ENCODE data around the gene RAB7B.

RAB7B gene

GRCh38 chr1:205994346-205994745, 8.8 kb downstream of the RAB7B start:
- no peak for DNase-seq (ENCODE audit: low read depth)

DNA sequence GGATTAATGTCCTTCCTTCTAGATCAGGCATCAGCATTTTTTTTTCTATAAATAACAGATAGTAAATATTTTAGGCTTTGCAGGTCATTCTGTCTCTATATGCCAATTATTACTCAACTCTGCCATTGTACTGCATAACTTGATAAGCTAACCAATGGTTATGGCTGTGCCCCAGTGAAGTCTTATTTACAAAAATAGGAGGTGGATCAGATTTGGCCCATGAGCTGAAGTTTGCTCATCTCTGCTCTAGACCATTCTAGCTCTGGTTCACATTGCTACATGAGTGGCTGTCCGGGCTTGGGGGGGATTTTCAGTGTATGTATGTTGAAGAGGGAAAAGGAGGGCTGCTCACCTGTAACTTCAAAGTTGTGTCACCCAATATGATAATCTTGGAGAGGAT, 10.1 kb downstream of the RAB7B start:
- DNase-seq (ENCODE audit: low read depth) = no peak

- no peak for DNase-seq (ENCODE audit: low read depth)
Measured at GRCh38 chr1:205992218-205992882, 10.8 kb downstream of the RAB7B start.

GRCh38 chr1:205991237-205991636, 12.0 kb downstream of the RAB7B start:
- DNase-seq (ENCODE audit: low read depth) = no peak

DNA sequence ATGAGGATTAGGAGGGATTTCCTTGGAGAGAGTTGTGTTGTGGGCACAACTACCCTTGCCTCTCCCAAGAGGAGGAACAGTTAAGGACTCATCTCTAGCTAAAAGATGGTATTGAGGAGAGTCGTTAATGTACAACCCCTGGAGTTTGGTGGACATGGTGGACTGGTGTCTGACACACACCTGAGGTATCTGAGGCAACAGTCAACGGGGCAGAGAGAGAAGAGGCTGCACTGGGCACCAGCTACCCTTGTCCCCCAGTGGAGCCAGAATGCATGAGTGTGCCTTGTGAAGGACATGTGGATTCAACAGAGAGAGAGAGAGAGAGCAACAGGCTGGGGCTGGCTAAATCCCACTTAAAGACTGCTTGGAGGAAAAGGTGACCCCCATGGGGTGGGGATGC, 13.0 kb downstream of the RAB7B start:
- no peak for DNase-seq (ENCODE audit: low read depth)

GRCh38 chr1:205989786-205990185, 13.4 kb downstream of the RAB7B start:
- no peak for DNase-seq (ENCODE audit: low read depth)

DNA sequence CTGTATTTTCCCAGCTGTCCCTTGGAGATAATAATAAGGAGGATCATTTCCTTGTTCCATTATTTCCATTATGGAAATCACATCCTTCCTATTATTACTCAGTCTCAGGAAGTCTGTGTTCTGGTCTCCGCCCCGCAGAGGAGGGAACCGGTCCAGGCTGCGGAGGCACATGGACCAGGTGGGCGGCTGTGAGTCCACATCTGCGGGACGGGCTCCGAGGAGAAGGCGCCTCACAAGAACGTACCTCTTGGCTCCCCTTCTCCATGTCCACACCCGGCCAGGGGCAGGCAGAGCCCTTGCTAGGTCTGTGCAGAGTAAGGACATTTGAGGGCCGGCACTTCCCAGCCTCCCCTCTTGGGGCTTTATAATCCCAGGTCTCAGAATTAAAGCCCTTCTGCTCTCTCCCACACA, 14.6 kb downstream of the RAB7B start:
- no peak for DNase-seq (ENCODE audit: low read depth)

DNA sequence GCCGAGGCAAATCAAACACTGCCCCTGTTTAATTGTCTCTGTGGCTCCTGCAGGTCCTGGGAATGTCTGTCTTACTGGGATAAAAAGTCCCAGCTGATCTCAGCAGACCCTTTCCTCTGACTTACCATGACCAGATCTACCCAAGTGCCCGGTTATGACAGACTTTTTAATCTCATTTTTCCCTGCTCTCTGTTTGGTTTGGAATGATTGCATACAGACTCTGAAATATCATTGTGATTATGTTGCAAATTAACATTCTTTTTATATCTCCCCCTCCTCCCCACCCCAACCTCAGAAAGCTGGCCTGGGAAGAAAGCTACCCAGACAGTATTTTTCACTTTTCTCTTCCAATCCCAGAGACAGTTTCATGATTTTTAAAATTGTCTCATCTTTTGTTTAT, 16.3 kb downstream of the RAB7B start:
- DNase-seq (ENCODE audit: low read depth) = no peak

DNA sequence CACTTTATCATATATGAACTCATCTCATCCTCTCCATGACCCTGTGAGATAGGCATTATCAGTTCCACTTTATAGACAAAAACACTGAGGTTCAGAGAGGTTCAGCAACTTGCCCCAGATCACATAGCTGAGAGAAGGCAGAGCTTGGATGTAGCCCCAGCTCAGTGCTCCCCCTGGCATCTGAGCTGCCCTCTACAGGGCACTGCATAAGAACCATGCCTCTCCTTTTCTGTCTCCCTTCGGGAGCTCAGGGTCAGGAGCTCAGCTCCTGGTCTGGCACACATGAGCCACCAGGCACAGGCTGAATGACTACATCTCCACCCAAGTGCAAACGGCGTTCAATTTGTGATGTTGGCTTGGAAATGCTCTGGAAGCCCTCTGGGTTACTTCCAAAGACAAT, 16.9 kb downstream of the RAB7B start:
- DNase-seq (ENCODE audit: low read depth) = no peak

- DNase-seq (ENCODE audit: low read depth) = no peak
Measured at GRCh38 chr1:205985330-205986005, 17.7 kb downstream of the RAB7B start.

GRCh38 chr1:205983925-205984725, 19.1 kb downstream of the RAB7B start:
- no peak for DNase-seq (ENCODE audit: low read depth)

DNA sequence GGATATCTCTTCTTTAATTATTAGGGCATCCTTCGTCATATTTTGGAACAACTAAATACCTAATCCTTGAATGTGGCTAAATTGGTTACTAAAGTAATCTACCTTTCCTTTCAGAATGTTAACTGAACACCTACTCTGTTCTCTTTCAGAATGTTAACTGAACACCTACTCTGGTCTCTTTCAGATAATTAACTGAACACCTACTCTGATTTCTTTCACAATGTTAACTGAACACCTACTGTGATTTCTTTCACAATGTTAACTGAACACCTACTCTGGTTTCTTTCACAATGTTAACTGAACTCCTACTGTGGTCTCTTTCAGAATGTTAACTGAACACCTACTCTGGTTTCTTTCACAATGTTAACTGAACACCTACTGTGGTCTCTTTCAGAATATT, 21.9 kb downstream of the RAB7B start:
- no peak for DNase-seq (ENCODE audit: low read depth)

DNA sequence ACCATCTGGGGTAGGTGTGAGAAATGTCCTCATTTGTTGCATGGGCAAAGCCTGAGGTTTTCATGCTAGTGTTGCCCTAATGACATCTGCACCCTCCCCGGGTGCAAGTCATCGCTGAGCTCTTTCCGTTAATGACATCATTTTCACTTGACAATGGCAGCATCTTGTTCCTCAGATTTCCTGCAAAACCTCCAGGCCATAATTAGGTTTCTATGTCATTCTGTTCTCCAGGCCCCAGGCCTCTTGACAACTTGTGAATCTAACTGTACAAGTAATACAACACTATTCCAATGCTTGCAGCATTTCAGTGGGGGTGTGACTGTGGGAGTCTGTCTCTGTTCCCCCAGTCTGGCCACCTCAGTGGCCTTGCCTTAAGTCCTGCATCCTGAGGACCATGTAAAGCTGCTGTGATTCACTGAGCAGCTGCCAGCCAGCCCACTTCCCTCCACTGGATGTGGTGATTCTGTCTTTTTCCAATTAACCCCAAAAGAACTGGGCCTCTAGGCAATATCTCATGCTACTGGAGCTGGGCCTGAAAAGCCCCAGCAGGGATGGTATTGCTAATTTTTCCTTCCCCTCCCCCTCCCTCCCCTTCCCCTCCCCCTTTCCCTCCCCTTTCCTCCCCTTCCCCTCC, 22.8 kb downstream of the RAB7B start:
- no peak for DNase-seq (ENCODE audit: low read depth)

DNA sequence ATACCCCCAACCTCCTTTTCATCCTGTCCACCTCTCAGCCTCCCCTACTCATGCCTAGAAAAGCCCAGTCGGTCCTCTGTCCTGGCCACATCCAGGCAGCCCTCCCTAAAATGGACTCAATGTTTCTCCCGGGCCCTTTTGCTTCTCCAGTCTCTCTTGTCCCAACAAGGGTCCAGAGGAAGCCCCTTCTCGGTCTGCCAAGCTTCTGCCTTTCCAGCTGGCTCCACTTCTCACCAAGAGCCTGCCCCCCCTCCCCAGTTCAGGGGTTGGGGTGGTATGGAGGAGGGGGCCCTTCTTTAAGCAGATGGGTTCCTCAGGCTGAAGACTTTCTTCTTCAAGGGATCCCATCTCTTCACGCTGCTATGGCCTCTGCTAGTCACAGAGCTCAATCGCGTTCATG, 23.9 kb downstream of the RAB7B start:
- no peak for DNase-seq (ENCODE audit: low read depth)

- DNase-seq (ENCODE audit: low read depth) = no peak
Measured at GRCh38 chr1:205978676-205979075, 24.5 kb downstream of the RAB7B start.

GRCh38 chr1:205977402-205978014, 25.7 kb downstream of the RAB7B start:
- DNase-seq (ENCODE audit: low read depth) = peak; percentile 68

DNA sequence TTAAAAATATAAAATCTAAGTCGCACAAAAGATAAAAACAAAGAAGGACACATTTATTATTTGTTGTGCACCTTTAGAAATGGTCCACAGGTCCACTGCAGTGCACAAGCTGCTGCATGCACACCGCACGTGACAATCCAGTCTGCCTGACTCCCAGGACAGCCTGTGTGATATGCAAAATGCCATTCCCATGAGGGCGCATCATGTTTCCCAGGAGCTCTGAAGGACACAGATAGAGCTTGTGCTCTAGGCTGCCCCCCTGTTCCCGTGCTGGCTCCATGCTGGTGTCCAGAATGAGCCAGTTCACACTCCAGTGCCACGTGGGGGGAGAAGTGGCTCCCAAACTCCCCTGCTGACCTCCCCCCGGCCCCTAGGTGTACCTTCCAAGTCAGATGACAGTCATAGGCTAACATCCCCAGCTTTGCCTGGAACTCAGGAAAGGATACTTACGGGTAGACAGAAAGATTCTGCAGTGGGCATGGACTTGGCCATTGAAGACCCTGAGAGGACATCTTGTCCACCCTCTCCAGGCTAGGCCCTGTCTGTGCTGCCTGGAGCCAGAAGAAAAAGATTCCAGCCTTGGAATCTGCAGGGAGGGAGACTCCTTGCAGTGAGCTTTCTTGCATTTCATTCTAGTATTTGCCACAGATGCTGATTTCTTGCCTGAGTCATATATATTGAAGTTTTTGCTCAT, 26.3 kb downstream of the RAB7B start:
- DNase-seq (ENCODE audit: low read depth) = no peak

GRCh38 chr1:205976036-205976435, 27.2 kb downstream of the RAB7B start:
- DNase-seq (ENCODE audit: low read depth) = no peak

- DNase-seq (ENCODE audit: low read depth) = no peak
Measured at GRCh38 chr1:205975387-205975998, 27.7 kb downstream of the RAB7B start.

GRCh38 chr1:205974712-205975111, 28.5 kb downstream of the RAB7B start:
- no peak for DNase-seq (ENCODE audit: low read depth)

Measured in stimulated activated CD8-positive, alpha-beta memory T cell treated with anti-CD3 and anti-CD28 coated beads, Interleukin-15, amount 100 ng/mL, for 1 hour (primary cell).